CD4-positive, alpha-beta T cell treated with Interleukin-4 for 1 hour (primary cell): Measurements from ENCODE around the gene CCDC137.

Source experiments
- DNase-seq, 2 donors: peaks; one replicate each; pipeline ENCODE4 v3.0.0-alpha.2; 2020 to 2022

CCDC137 gene

GRCh38 chr17:81703747-81704654, 37.5 kb downstream of the CCDC137 start:
- DNase-seq: peak in 1 of 2 donors; percentile 8

- DNase-seq: no peak
These were observed 39.1 kb downstream of the CCDC137 start for GRCh38 chr17:81705518-81706231.

DNA sequence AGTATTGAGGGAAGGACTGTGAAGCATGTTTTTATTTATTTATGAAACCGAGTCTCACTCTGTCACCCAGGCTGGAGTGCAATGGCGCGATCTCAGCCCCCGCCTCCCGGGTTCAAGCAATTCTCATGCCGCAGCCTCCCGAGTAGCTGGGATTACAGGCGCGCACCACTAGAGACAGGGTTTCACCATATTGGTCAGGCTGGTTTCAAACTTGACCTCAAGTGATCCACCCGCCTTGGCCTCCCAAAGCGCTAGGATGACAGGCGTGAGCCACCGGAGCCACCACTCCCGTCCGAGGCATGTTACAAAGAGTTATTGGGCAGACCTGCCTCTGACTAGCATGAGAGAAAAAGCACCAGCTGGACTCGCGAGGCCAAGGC, 39.7 kb downstream of the CCDC137 start:
- no peak for DNase-seq

GRCh38 chr17:81706757-81707624, 40.5 kb downstream of the CCDC137 start:
- DNase-seq: no peak

DNA sequence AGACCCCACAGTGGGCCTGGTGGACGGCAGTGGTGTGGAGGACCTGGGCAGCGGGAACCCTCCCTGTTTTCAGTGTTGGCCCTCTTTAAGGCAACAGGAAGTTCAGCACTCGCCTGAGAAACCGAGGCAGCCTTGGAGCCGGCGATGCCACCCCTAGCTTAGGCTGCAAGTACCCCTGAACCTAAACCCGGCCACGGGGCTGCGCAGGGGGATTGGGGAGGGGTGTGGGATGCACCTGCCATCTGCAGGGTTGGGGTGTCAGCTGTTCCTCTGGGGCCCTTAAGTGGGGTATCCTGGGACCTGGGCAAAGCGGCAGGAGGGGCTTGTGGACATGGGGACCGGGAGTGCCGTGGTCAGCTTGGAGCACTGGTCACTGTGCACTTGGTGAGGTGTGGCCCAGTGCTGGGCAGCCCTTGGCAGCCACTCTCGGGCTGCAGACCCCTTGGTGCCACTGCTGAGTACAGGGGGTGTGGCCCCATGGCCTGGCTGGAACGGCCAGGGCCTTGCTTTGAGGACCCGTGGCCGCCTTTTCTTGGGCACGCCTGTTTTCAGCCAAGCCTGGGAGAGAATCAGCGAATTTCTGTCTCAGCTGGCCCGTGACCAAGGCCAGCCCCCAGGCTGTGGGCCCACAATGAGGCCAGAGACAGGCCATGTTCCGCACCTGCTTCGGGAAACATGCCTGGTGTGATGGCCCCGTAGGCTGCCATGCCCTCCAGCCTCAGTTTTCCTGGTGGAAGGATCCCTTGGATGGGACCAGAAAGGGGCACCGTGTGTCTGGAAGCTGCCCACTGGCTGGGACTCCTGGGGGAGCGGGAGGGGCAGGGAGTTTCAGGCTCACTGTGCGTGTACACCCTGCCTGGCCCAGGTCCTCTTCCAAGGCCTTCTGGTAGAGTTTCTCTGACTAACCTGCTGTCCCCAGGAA, 41.4 kb downstream of the CCDC137 start:
- no peak for DNase-seq

DNA sequence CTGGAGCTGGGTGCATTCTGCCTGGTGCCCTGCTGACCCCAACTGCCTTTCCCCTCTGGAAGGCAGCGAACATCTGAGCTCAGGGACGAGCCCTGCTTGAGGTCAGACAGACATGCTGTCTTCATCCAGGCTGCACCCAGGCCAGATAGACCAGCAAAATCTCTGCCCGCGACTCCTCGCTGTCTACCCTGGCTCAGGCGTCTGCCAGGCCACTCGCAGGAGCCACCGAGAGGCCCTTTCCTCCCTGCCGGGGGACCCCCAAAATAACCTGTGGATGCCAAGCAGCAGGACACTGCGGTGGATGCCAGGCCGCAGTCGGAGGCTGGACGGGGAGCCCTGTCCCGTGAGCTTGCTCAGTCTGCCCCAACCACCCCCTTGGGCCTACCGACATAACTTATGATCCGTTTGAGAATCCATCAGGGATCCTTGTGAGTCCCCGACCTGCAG, 42.2 kb downstream of the CCDC137 start:
- DNase-seq: no peak

- DNase-seq: peak in 1 of 2 donors; percentile 16
These were observed 44.2 kb downstream of the CCDC137 start for GRCh38 chr17:81710514-81711308.

- DNase-seq: peak; percentile 69 to 75
These were observed 45.4 kb downstream of the CCDC137 start, which contains the start of gene SLC25A10 for GRCh38 chr17:81711814-81712467. Gene SLC25A10 (plus strand): TSS chr17:81712284. CDS start chr17:81712427, 143 bp downstream.

- DNase-seq: no peak
These were observed 46.0 kb downstream of the CCDC137 start for GRCh38 chr17:81712468-81713003.

DNA sequence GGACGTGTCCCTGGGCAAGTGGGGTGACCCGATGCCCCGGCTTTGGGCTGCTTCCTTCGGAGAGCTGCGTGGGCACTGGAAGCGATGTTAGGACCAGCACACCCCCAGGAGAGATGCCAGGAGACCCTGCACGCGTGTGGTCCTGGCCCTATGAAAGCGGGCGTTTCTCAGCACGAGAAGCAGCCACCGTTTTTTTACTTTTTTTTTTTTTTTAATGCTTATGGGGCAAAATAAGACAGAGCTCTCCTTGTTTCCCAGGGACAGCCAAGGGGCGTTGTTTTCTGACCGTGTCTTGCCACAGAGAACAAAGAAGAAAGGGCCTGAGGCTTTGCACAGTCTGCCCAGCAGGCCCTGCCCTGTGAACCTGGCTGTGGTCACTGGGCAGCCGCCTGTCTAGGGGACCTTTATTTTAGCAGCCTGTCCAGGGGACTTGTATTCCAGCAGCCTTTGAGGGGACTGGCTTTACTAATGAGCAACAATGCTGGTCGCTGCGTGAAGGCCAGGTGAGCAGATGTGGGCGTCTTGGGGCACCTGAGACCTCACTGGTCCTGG, 46.5 kb downstream of the CCDC137 start:
- no peak for DNase-seq

DNA sequence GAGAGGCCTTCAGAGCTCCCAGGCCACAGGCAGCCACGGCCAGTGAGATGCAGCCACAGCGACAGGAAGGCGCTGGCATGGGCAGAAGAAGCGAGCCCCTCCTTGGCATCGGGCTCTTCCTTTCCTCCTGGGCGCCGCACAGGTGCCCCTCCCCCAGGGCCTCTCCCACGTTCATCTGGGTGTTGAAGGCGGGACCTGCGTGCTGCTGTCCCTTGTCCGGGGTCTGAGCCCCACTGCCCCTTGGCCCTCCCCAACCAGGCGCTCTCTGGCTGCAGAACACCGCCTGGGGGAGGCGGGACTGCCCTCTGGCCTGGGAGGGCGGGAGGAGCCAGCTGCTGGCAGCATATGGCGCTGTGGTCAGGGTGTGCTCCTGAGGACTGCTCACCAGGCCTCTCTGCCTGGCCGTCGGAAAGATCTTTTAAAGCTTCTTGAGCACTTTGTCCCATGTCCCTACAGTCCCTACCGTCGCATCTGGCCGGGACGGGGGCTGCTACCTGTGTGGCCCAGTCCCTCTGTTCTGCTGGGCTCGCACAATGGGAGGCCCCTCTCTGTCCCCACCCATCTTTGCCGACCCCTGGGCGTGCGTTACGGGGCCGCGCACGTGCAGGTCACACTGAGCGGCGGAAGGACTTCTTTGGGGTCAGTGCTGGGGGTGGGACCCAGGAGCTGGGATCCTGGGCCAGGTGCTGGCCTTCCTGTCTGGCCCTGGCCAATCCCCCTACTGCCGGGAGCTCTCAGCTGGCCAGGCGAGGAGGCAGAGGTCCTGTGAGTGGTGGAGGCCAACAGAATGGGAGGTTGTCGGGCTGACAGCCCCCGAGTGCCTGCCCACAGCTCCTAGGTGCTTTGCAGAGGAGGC, 47.2 kb downstream of the CCDC137 start:
- no peak for DNase-seq

GRCh38 chr17:81714412-81715106, 48.0 kb downstream of the CCDC137 start:
- DNase-seq: no peak

DNA sequence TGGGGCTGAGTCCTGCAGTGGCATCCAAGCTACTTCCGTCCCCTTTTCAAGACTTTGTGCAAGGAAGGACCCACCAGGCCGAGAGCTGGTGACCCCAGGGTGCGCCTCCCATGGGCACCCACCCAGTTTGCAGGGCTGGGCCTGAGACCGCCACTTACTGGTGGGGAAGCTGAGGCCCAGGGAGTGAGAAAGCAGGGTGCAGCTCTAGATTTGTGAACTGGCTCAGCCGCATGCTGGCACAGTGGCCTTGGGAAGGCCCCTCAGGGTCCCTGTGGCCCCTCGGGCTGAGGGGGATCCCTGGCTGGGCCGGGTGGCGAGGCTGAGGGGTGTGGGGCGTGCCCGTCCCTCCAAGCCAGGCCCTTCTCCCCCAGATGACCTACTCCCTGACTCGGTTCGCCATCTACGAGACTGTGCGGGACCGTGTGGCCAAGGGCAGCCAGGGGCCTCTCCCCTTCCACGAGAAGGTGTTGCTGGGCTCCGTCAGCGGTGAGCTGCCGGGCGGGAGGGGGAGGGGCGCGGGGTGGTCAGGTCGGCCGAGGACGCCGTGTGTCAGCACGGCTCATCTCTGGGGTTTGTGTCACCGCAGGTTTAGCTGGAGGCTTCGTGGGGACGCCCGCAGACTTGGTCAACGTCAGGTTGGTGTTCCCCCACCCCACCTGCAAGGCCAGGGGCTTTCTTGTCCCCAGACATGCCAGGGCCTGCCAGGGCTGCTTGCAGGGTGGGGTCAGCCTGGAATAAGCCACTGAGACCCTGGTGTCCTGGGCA, 48.8 kb downstream of the CCDC137 start:
- DNase-seq: no peak

DNA sequence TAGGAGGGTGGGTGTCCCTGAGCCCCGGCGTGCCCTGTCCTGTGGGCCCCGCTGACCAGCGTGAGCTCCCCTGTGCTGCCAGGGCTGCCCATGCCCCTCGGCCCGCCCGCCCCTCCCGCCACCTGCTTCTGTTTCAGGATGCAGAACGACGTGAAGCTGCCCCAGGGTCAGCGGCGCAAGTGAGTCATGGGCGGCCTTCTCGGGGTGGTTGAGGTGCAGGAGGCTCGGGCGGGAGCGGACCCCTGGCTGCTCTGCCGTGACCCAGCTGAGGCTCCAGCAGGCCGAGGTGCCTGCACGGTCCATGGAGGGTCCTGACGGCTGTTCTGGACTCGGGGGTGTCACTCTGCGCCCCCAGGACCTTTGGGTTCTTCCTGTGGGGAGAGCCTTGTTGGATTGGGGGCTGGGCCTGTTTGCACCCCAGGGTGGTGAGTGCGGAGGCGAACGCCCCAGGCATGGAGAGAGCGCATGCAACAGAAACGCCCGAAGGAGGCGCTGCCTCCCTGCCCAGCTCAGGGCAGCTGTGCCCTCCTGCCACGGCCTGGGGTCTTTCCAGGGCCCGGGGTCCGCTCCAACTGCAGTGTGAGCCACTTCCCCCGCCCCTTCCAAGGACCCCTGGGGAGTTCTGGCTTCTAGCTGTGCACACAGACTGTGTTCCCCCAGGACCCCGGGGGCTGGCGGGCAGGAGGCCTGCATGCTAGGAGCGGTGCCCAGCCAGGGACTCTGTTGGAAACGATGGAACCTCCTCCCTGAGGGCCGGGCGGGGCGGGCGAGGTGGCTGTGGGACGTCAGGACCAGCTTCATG, 49.5 kb downstream of the CCDC137 start:
- DNase-seq: no peak

DNA sequence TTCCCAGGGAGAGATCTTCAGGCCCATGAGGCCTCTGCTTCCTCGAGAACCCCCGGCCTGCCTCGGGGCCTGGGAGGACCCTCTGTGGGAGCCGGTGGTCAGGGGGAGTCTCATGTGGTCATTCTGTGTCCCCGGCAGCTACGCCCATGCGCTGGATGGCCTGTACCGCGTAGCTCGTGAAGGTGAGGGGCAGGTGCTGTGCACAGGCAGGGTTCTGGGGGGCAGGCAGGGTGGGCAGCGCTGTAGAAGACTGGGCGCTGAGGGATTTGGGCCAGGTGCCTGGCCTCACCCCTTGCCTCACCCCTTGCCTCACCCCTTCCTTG, 50.1 kb downstream of the CCDC137 start:
- no peak for DNase-seq

GRCh38 chr17:81717049-81717765, 50.7 kb downstream of the CCDC137 start:
- DNase-seq: no peak
